OCI-LY3 (cell line): Measurements from ENCODE around the gene TCEAL4.

Experiments
- CTCF ChIP-seq: fragments of 200-600, 300-600 bp; sonication (generic); IDR thresholded peaks from 2 replicates; pipeline ENCODE4 v1.5.1; 2014; ENCODE audit warnings: antibody characterized with exemption, low read length, low read depth
- EZH2phosphoT487 ChIP-seq: fragments of 200-600 bp; shearing (Covaris generic); IDR thresholded peaks from 2 replicates; pipeline ENCODE4 v1.6.1; 2018; ENCODE audit warnings: antibody characterized with exemption, mixed run types, low read depth

GRCh38 chrX:103628386-103629317 is 43.3 kb downstream of the TCEAL4 start, which contains the start of gene TCEAL1:
- TF ChIP-seq CTCF (no peak), EZH2phosphoT487 (no peak)
